HL-60 (cell line): Measurements from ENCODE around the gene ANKRD44.

Experiments used
- DNase-seq, 2 experiments: peaks; one replicate each; pipeline ENCODE4 v3.0.0-alpha.2; 2010 to 2020; ENCODE audit warnings: low read depth in 1 of 2, low spot score in 1 of 2
- H3K27ac ChIP-seq: fragments of 250-450 bp; sonication (Bioruptor Pico); replicated peaks from 2 replicates; pipeline ENCODE4 v1.5.1; 2020; ENCODE audit warnings: mild to moderate bottlenecking, moderate library complexity
- H3K27me3 ChIP-seq: fragments of 250-450 bp; sonication (Bioruptor Pico); 2 replicates; pipeline ENCODE4 v1.5.1; 2021; ENCODE audit warnings: mild to moderate bottlenecking, moderate library complexity; ENCODE audit not compliant: insufficient read depth, poor library complexity, severe bottlenecking
- H3K4me3 ChIP-seq: replicated peaks from 2 replicates; pipeline ENCODE4 v1.5.1; 2011; ENCODE audit warnings: mild to moderate bottlenecking, control low read depth, low read length; ENCODE audit not compliant: insufficient read depth
- CTCF ChIP-seq: IDR thresholded peaks from one replicate; pipeline ENCODE4 v1.5.1; 2011; ENCODE audit warnings: low read length, control low read depth, inconsistent platforms; ENCODE audit not compliant: insufficient read depth
- GABPA ChIP-seq: IDR thresholded peaks from 2 replicates; pipeline ENCODE4 v1.6.1; 2012; ENCODE audit warnings: low read depth
- POLR2AphosphoS5 ChIP-seq: IDR thresholded peaks from 2 replicates; pipeline ENCODE4 v1.6.1; 2012; ENCODE audit warnings: low read depth
- REST ChIP-seq: IDR thresholded peaks from 2 replicates; pipeline ENCODE4 v1.6.1; 2012; ENCODE audit warnings: low read depth; ENCODE audit not compliant: insufficient replicate concordance
- SPI1 ChIP-seq: IDR thresholded peaks from 2 replicates; pipeline ENCODE4 v1.6.1; 2012; ENCODE audit warnings: low read depth, mild to moderate bottlenecking, borderline replicate concordance

The ANKRD44 gene

DNA sequence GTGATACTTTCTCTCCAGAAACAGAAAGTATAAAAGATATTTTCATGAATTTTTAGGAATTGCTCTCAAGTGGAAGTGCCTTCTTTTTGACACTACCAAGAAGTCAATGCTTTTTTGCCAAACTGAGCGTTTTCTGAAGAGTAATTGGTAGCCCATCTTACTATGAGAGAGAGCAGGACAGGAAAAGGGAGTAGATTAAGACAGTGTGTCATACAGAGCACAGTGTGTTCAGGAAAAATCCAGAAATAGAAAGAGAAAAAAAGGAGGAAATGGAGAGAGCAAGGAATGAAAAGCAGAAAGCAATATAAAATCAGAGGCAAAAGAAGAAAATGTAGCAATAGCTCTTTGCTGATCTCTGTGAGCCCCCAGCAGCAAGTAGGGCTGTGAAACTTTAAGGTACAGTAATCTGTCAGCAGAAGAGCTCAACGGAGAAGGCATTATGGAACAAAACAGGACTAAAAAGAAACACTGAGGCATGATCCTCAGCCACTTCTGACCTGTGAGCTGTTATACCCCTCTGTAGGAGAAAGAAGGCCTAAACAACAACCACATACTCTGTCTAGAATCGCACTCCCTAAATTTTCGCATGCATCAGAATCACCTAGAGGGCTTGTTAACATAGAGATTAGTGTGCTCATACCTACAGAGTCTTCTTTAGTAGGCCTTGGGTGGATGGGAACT is 369.0 kb downstream of the ANKRD44 start:
- H3K27me3 ChIP-seq = no peaks in the 10 kb centered on the region
- TF ChIP-seq REST (no peak), POLR2AphosphoS5 (no peak), CTCF (no peak), SPI1 (no peak), GABPA (no peak)
- DNase-seq = no peak
- no peak overlapping the region for H3K27ac ChIP-seq
- no peak overlapping the region for H3K4me3 ChIP-seq

- Histone ChIP-seq H3K27me3 (no peaks in the 10 kb centered on the region), H3K4me3 (no peak overlapping the region), H3K27ac (no peak overlapping the region)
- no peak for DNase-seq
- TF ChIP-seq REST = no peak
- no peak for TF ChIP-seq CTCF
- no peak for TF ChIP-seq GABPA
- TF ChIP-seq POLR2AphosphoS5 = no peak
- TF ChIP-seq SPI1 = no peak
Observed at GRCh38 chr2:196939371-196939770, 371.2 kb downstream of the ANKRD44 start.
